Esophagus muscularis mucosa (tissue), 4 donors: ENCODE measurements around the gene RRP8. TPM values are rescaled to one million over a fixed set of nuclear protein-coding genes. Genes with fewer than 3 reads are reported as not detected.

ENCODE experiments used
- DNase-seq: peaks from one replicate; pipeline ENCODE4 v3.0.0-alpha.2; 2017; ENCODE audit errors: extremely low spot score
- H3K27ac ChIP-seq, 4 donors: fragments of 200-600 bp; sonication (generic); replicated peaks in 1 of 4; 1 replicate in 3 of 4; 2 replicates in 1 of 4; pipeline ENCODE4 v1.5.1; 2016 to 2019; ENCODE audit warnings: mild to moderate bottlenecking in 1 of 4
- H3K27me3 ChIP-seq, 4 donors: fragments of 200-600 bp; sonication (generic); one replicate each; pipeline versions ENCODE4 v1.5.1 to v1.6.0; 2016 to 2019
- H3K36me3 ChIP-seq, 4 donors: fragments of 200-600 bp; sonication (generic); one replicate each; pipeline ENCODE4 v1.5.1; 2016 to 2019
- H3K4me1 ChIP-seq, 4 donors: fragments of 200-600 bp; sonication (generic); one replicate each; pipeline ENCODE4 v1.5.1; 2016 to 2019
- H3K4me3 ChIP-seq, 4 donors: fragments of 200-600 bp; sonication (generic); 1 replicate in 2 of 4; 2 replicates in 2 of 4; pipeline ENCODE4 v1.5.1; 2016 to 2019; ENCODE audit warnings: mild to moderate bottlenecking in 4 of 4, moderate library complexity in 1 of 4
- H3K9me3 ChIP-seq, 4 donors: fragments of 200-600 bp; sonication (generic); 1 replicate in 3 of 4; 2 replicates in 1 of 4; pipeline ENCODE4 v1.5.1; 2016 to 2019
- EP300 ChIP-seq: sonication (generic); formaldehyde crosslinking; IDR thresholded peaks from one replicate; pipeline ENCODE4 v1.6.1; 2017; ENCODE audit warnings: antibody characterized with exemption
- POLR2A ChIP-seq: fragments of 450-650 bp; IDR thresholded peaks from one replicate; pipeline ENCODE4 v1.6.1; 2017; ENCODE audit warnings: antibody characterized with exemption, moderate library complexity, mild to moderate bottlenecking, low read depth
- POLR2AphosphoS5 ChIP-seq, 2 donors: sonication (generic); formaldehyde crosslinking; IDR thresholded peaks; one replicate each; pipeline ENCODE4 v1.6.1; 2017; ENCODE audit warnings: antibody characterized with exemption in 2 of 2
- WGBS: methylation state at CpG from one replicate; pipeline ENCODE4 v1.1.5; 2018; 5-methylcytosine and 5-hydroxymethylcytosine counted together
- intact Hi-C: fragments of 100-400 bp; cut with DNase I; formaldehyde crosslinking; loops from one replicate; pipeline ENCODE4 v1.15.1; 2023
- total RNA-seq, 4 donors: library from RNA; depleted of rRNA; stranded (reverse); fragments of >200 nt; gene quantifications; one replicate each; pipeline versions ENCODE4 v1.1.0 to v1.2.1, GENCODE V29; 2016
- TF ChIP-seq, protein P1 (sequence below), 3 experiments: fragments of 200-600 bp in 2 of 3; fragments of 450-650 bp in 1 of 3; sonication (generic) in 2 of 3; IDR thresholded peaks; one replicate each; pipeline ENCODE4 v1.5.1; 2017 to 2019; ENCODE audit warnings: antibody characterized with exemption in 3 of 3, mild to moderate bottlenecking in 2 of 3, moderate library complexity in 1 of 3

Gene RRP8
- total RNA-seq, 4 donors from 2014 or later = 12.4 to 34.0 (median 27.0) TPM

DNA sequence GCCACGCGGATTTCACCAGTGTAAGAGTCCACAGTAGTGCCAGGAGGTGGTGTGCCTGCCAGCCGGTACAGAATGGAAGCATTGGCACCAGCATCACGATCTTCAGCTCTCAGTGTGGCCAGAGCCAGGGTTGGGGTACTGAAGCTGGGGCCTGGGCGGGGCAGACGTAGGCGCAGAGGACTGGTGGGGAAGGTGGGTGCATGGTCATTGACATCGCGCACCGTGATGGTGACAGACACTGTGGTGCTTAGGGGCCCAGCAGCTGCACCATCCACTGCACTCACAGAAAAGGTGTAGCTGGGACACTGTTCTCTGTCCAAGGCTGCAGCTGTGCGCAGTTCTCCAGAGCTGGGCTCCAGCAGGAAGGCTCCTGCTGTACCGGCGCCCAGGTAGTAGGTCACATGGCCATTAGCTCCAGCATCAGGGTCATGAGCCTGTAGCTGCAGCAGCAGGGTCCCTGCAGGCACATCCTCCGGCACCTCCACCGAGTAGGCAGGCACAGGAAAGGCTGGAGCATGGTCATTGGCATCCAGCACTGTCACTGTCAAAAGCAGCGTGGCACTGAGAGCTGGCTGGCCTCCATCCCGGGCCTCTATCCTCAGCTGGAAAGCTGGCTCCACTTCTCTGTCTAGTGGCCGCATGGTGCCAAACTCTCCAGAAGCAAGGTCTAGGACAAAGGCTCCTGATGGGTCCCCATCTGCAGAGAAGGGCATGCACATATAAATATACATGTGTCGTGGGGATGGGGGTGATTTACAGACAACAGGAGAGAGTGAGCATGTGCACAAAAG, 23.8 kb upstream of the RRP8 start:
- peaks cover 0 to 4% (median 0%) of the 10 kb centered on the region in 4 donors for H3K4me1 ChIP-seq
- 87% methylated on average over 19 of the region's 19 CpGs for WGBS
- no peak overlapping the region for H3K4me3 ChIP-seq
- H3K27ac ChIP-seq = no peak overlapping the region
- TF ChIP-seq, protein P1, sequence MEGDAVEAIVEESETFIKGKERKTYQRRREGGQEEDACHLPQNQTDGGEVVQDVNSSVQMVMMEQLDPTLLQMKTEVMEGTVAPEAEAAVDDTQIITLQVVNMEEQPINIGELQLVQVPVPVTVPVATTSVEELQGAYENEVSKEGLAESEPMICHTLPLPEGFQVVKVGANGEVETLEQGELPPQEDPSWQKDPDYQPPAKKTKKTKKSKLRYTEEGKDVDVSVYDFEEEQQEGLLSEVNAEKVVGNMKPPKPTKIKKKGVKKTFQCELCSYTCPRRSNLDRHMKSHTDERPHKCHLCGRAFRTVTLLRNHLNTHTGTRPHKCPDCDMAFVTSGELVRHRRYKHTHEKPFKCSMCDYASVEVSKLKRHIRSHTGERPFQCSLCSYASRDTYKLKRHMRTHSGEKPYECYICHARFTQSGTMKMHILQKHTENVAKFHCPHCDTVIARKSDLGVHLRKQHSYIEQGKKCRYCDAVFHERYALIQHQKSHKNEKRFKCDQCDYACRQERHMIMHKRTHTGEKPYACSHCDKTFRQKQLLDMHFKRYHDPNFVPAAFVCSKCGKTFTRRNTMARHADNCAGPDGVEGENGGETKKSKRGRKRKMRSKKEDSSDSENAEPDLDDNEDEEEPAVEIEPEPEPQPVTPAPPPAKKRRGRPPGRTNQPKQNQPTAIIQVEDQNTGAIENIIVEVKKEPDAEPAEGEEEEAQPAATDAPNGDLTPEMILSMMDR (IDR thresholded peaks at IDR 0.05) = no peak
- H3K36me3 ChIP-seq = peaks cover 20 to 96% (median 85%) of the 10 kb centered on the region in 4 donors
- no peak for DNase-seq
- intact Hi-C loops = no loop called here
- H3K27me3 ChIP-seq = no peaks in the 10 kb centered on the region
- no peaks in the 10 kb centered on the region for H3K9me3 ChIP-seq

DNA sequence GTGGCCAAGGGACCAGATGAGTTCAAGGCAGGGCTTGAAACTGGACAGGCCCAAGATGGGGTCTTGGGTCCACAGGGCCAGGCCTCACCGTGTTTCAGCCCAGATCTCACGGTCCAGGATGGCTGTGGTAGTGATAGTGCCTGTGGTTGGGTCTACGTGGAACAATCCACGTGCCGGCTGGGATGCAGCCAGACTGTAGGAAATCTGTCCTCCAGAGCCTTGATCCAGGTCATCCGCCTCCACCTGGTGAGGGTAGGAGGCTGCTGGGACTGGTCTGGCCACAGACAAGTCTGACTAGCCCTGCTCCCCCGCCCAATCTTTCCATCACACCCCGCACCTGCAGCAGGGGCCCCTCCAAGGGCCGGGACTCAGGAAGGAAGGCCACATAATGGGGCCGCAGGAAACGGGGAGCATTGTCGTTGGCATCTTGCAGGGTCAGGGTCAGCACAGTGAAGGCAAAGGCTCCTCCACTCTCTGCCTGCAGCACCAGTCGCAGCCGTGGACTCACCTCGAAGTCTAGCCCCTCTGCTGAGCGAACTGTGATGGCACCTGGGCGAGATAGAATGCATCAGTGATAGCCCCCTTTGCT, 22.5 kb upstream of the RRP8 start:
- TF ChIP-seq EP300 (no peak), POLR2A (no peak), POLR2AphosphoS5 (IDR thresholded peaks at IDR 0.05) (no peak)
- TF ChIP-seq, protein P1 (IDR thresholded peaks at IDR 0.05) = no peak
- no peak overlapping the region for H3K4me3 ChIP-seq
- WGBS = 92% methylated on average over 13 of the region's 17 CpGs
- DNase-seq = no peak
- H3K27me3 ChIP-seq = no peaks in the 10 kb centered on the region
- H3K9me3 ChIP-seq = no peaks in the 10 kb centered on the region
- H3K27ac ChIP-seq = no peak overlapping the region
- peaks cover 11 to 83% (median 73%) of the 10 kb centered on the region in 4 donors for H3K36me3 ChIP-seq
- intact Hi-C loops = no loop called here
- peaks cover 0 to 4% (median 0%) of the 10 kb centered on the region in 4 donors for H3K4me1 ChIP-seq

DNA sequence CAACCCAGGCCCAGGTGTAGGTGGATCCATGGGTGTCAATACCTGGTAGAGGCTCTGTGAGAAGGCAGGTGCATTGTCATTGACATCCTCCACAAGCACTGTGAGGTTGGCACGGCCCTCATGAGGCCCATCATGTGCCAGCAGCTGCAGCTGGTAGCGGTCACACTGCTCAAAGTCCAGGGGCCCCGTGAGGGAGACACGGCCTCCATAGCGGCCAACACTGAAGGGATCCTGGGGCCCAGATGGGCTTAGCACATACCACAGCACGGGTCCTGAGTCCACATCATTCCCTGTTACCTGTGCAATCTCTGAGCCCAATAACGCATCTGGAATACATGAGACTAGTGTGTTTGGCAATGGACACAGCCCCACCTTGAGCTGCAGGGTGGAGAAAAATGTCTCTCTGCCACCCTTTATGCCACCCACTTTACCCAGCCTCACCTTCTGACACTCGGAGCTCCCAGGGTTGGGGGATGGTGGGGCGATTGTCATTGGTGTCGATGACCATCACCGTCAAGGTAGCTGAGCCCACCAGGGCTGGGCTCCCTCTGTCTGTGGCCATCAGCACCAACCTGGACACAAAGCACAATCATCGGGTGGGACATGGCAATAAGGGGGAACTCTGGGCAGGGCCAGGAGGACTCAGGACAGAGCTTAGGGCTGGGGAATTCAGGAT, 21.9 kb upstream of the RRP8 start:
- Histone ChIP-seq H3K27ac (no peak overlapping the region), H3K4me3 (no peak overlapping the region), H3K36me3 (peaks cover 10 to 77% (median 68%) of the 10 kb centered on the region in 4 donors), H3K27me3 (no peaks in the 10 kb centered on the region), H3K9me3 (no peaks in the 10 kb centered on the region), H3K4me1 (peaks cover 0 to 4% (median 0%) of the 10 kb centered on the region in 4 donors)
- no peak for DNase-seq
- intact Hi-C loops = no loop called here
- no peak for TF ChIP-seq POLR2AphosphoS5 (IDR thresholded peaks at IDR 0.05)
- TF ChIP-seq EP300 = no peak
- TF ChIP-seq POLR2A = no peak
- TF ChIP-seq, protein P1 (IDR thresholded peaks at IDR 0.05) = no peak
- WGBS = 85% methylated on average over 4 of the region's 12 CpGs

DNA sequence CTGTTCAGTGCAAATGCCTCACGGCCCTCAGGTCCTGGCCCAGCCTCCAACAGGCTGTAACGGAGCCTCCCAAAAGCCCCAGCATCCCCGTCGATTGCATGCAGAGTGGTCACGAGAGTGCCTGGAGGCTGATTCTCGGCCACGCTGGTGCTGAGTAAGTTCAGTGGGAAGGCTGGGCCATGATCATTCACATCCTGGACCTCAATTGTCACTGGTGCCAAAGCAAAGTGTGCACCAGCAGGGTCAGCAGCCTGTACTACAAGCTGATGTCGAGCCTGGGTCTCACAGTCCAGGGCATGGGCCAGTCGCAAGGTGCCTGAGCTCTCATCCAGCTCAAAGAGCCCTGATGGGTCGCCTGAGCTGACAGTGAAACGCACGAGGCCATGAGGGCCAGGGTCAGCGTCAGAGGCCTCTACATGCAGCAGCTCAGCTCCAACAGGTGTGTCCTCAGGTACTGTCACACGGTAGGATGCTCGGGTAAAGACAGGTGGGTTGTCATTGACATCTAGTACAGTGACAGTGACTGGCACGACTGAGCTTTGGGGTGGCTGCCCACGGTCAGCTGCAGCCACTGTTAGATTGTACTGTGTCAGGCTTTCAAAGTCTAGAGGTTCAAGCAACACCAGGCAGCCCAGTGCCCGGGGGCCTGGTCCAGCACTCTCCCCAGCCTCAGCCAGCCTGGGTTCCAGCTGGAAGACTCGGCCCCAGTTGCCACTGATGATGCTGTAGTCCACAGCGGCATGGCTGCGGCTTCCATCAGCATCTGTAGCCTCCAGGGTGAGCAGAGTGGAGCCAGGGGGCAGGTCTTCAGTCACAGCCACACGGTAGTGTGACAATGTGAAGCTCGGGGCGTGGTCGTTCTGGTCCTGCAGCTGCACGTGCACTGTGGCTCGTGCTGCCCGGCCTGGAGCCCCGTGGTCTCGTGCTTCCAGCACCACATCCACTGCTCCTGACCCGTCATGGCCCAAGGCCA, 20.3 kb upstream of the RRP8 start:
- no peak for DNase-seq
- TF ChIP-seq EP300 (no peak), POLR2AphosphoS5 (IDR thresholded peaks at IDR 0.05) (no peak), POLR2A (no peak)
- TF ChIP-seq, protein P1 (IDR thresholded peaks at IDR 0.05) = no peak
- Histone ChIP-seq H3K4me3 (no peak overlapping the region), H3K4me1 (peaks cover 6 to 14% (median 9%) of the 10 kb centered on the region in 4 donors), H3K9me3 (no peaks in the 10 kb centered on the region), H3K27ac (no peak overlapping the region), H3K36me3 (peaks cover 0 to 61% (median 55%) of the 10 kb centered on the region in 4 donors), H3K27me3 (no peaks in the 10 kb centered on the region)
- intact Hi-C loops = no loop called here
- WGBS = 84% methylated on average over 19 of the region's 31 CpGs
